Panc1 (cell line): Measurements from ENCODE around the gene ZNF48.

Source experiments
- POLR2AphosphoS5 ChIP-seq: IDR thresholded peaks from 2 replicates; pipeline ENCODE4 v1.6.1; 2012; ENCODE audit warnings: mild to moderate bottlenecking, low read depth, low read length, moderate library complexity
- REST ChIP-seq, 2 experiments: IDR thresholded peaks; 2 replicates each; pipeline ENCODE4 v1.6.1; 2011 to 2012; ENCODE audit warnings: low read depth in 2 of 2, control low read depth in 1 of 2, low read length in 1 of 2, mild to moderate bottlenecking in 1 of 2, moderate library complexity in 1 of 2; ENCODE audit not compliant: insufficient read depth in 1 of 2
- TCF7L2 ChIP-seq: IDR thresholded peaks from 2 replicates; pipeline ENCODE4 v1.6.1; 2011; ENCODE audit warnings: mild to moderate bottlenecking, low read depth, low read length, inconsistent platforms
- TF ChIP-seq, protein P1 (sequence below): fragments of 450-650 bp; IDR thresholded peaks from 2 replicates; pipeline ENCODE4 v1.5.1; 2017; ENCODE audit warnings: mild to moderate bottlenecking

DNA sequence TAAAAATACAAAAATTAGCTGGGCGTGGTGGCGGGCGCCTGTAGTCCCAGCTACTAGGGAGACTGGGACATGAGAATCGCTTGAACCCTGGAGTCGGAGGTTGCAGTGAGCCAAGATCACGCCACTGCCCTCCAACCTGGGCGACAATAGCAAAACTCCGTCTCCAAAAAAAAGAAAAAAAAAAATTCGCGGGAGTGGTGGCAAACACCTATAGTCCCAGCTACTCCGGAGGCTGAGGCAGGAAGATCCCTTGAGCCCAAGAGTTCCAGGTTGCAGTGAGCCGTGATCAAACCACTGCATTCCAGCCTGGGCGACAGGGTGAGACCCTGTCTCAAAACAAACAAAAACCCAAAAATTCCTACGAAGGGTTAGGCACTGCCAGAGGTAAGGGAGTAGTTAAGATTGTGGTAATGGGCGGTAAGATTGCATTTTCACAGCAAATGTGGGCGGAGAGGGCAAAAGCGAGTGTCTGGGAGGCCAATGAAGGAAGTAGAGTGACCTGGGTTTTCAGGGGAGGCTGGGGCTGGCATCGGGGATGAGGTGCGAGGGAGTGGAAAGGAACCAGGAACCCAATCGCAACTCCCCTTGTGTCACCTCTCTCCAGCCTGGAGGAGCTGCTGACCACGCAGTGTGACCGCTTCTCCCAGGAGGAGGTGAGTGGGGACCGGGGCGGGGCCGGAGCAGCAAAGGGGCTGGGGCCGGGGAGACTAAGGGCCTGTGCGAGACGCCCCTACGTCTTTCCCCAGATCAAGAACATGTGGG lies 18.0 kb upstream of the ZNF48 start:
- TF ChIP-seq, protein P1, sequence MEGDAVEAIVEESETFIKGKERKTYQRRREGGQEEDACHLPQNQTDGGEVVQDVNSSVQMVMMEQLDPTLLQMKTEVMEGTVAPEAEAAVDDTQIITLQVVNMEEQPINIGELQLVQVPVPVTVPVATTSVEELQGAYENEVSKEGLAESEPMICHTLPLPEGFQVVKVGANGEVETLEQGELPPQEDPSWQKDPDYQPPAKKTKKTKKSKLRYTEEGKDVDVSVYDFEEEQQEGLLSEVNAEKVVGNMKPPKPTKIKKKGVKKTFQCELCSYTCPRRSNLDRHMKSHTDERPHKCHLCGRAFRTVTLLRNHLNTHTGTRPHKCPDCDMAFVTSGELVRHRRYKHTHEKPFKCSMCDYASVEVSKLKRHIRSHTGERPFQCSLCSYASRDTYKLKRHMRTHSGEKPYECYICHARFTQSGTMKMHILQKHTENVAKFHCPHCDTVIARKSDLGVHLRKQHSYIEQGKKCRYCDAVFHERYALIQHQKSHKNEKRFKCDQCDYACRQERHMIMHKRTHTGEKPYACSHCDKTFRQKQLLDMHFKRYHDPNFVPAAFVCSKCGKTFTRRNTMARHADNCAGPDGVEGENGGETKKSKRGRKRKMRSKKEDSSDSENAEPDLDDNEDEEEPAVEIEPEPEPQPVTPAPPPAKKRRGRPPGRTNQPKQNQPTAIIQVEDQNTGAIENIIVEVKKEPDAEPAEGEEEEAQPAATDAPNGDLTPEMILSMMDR = no peak
- TF ChIP-seq POLR2AphosphoS5 (no peak), TCF7L2 (no peak), REST (IDR thresholded peaks at IDR 0.05; ENCODE audit: insufficient read depth in 1 of 2, low read depth in 2 of 2, low read length in 1 of 2) (no peak)
